ENCODE results near the gene LRP5.

LRP5 gene

GRCh38 chr11:68349461-68350249 is 37.3 kb downstream of the LRP5 start:
- no peak for DNase-seq

- DNase-seq, result no peak
Observed at GRCh38 chr11:68350759-68351449, 38.5 kb downstream of the LRP5 start.

GRCh38 chr11:68351450-68352275 is 39.3 kb downstream of the LRP5 start:
- DNase-seq, result no peak

GRCh38 chr11:68352591-68352990 is 40.2 kb downstream of the LRP5 start:
- DNase-seq, result no peak

GRCh38 chr11:68353118-68353517 is 40.7 kb downstream of the LRP5 start:
- DNase-seq, result no peak

DNA sequence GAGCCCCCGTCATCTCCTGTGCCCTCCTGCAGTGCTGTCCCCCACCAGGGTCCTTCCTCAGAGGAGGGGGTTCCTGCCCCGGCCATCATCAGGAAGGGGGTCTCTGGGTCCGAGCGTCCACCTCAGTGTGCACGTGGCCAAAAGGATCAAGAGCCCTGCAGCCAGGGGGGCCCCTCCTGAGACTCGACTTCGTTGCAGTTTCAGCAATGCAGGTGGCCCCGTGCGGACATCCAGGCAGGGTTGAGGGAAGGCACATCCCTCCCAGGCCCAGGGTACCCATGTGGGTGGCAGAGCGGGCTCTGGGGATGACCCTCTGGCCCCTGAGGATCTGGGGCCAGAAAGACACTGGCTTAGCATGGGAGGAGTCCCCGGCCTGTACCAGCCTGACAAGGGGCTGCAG is 41.3 kb downstream of the LRP5 start:
- DNase-seq, result no peak

DNA sequence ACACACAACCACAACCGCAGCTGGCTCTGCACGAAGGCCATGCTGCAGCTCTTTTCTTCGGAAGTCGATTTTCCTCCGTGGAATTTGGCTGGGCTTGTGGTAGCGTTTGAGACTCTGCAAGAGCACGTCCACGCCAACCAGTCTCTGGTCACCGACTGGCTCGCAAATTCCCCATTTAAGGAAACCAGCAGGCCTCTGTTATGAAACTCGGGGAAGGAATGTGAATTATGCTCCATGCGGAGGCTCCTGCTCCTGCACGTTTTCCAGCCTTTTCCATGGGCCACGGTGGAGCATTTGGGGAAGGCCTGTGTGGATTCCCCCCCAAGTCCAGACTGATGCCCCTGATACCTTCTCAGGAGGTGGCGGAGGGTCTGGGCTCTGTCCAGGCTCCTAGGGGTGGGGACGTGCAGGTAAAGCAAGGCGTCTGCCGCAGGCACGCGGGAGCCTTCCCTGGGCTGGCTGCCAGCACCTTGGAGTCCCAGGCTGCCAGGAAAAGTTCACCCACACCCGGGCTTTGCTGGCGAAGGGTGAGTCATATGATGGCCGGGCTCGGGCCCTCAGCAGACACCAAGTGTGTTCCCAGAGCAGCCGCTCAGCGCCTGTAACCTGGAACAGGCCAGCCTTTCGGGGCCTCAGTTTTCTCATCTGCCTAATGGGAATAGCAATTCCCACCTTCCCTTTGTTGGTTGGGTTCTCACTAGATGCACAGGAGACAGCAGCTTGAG is 41.9 kb downstream of the LRP5 start:
- DNase-seq, result no peak

- no peak for DNase-seq
Observed at GRCh38 chr11:68355471-68355870, 43.1 kb downstream of the LRP5 start.

DNA sequence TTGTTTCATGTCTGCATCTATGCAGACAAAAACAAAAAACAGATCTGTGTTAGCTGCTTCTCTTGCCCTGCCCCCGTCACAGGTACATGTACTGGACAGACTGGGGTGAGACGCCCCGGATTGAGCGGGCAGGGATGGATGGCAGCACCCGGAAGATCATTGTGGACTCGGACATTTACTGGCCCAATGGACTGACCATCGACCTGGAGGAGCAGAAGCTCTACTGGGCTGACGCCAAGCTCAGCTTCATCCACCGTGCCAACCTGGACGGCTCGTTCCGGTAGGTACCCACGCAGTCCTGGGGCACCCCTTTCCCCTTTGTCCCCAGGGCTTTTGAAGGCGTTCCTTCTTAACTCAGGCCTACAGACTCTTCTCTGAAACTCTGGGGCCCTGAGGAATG is 45.2 kb downstream of the LRP5 start:
- no peak for DNase-seq

DNA sequence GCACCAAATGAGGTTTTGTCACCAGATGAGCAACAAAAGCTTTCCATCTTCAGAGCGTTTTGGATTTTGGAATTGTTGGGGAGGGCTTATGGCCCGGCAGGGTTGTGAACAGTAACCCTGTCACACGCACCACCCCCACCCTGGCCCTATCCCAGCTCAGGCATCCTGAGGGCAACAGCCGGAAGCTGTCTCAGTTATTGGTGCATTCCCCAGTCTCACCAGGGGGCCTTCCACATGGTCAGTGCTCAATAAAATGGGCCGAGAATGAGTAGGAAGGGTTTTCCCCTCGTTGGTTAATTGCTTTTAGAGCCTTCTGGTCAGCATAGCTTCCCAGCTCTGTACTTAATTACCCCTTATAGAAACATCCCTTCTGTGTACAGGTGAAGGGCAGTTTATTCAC is 46.0 kb downstream of the LRP5 start:
- no peak for DNase-seq

- no peak for DNase-seq
Observed at GRCh38 chr11:68361702-68362101, 49.3 kb downstream of the LRP5 start.

- DNase-seq, result no peak
Observed at GRCh38 chr11:68362801-68363379, 50.5 kb downstream of the LRP5 start.

DNA sequence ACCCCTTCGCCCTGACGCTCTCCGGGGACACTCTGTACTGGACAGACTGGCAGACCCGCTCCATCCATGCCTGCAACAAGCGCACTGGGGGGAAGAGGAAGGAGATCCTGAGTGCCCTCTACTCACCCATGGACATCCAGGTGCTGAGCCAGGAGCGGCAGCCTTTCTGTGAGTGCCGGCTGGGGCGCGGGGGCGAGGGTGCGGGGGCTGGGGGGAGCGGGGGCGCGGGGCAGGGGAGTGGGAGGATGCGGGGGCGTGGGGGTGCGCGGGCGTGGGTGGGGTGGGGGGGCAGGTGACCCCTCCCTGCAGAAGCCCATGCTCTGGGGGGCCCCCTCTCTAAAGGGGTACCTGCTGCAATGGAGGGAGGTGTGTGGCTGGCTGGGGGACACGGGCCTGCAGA is 51.4 kb downstream of the LRP5 start:
- DNase-seq, result no peak

DNA sequence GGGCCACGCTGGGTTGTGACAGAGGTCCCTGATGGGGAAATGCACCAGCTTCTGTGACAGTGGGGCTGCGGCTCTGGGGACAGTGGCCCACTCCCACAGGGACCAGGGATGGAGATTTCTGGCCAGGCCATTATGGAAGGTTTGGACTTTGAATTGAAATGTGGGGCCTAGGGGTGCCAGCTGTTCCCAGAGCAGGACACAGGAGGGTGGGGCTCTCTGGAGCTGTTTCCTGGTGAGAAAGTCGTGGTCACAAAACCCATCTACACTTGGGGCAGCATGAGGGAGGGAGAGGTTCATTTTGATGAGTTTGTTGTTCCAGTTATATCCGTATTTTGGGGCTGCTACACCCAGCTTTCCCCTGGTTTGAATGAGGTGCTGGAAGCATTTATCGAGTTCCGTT is 52.2 kb downstream of the LRP5 start:
- DNase-seq, result no peak

DNA sequence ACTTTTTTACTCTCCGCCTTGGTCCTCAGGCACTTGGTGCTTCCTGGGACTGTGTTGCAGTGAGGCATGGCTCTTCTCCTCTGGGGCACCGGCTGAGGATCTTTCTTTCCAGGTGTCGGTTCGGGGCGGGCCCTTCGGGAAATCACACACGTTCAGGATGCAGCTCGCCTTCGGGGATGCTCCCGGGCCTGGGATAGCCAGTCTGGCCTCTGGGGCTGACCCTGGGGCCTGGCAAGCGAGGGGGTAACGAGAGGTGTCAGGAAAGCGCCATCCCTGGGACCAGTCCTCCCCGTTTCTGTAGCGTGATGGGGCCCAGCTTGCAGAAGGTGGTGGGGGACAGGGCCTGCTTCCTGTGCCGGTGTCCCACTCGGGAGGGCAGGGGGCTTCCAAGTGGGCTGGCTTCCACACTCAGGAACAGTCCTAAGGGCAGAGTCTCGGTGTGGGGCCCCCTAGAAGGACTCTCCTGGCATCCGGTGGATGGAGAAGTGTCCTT is 53.6 kb downstream of the LRP5 start:
- no peak for DNase-seq

- no peak for DNase-seq
Observed at GRCh38 chr11:68367252-68367651, 54.9 kb downstream of the LRP5 start.

- no peak for DNase-seq
Observed at GRCh38 chr11:68369756-68370155, 57.4 kb downstream of the LRP5 start.

- DNase-seq, result peak; percentile 16
Observed at GRCh38 chr11:68370211-68371111, 58.1 kb downstream of the LRP5 start.

GRCh38 chr11:68371171-68372041 is 59.0 kb downstream of the LRP5 start:
- DNase-seq, result no peak

DNA sequence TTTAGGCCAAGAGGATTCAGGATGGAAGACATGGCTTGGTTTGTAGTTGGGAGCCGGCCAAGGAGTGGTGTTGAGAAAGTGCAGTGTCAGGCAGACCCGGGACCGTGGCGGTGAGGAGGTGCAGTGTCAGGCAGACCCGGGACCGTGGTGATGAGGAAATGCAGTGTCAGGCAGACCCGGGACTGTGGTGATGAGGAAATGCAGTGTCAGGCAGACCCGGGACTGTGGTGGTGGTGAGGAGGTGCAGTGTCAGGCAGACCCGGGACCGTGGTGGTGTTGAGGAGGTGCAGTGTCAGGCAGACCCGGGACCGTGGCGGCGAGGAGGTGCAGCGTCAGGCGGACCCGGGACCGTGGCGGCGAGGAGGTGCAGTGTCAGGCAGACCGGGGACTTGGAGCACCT is 59.7 kb downstream of the LRP5 start:
- DNase-seq, result no peak
